Measurements from ENCODE around the gene ADGRF5. TPM values are rescaled to one million over a fixed set of nuclear protein-coding genes. Genes with fewer than 3 reads are reported as not detected.
"Not testable (repeated sequence)": the region's sequence is repeated elsewhere in the genome, so short reads cannot be mapped to it uniquely, and the experiment has no call there.

Gene ADGRF5
- total RNA-seq, 3 donors from 2014 or later (not counting 1 experiment from before 2014, with no cell fraction given): not detected

- Histone ChIP-seq H3K36me3 (ENCODE audit: control insufficient read depth, insufficient read depth, low read length) (no peaks in the 10 kb centered on the region), H3K27ac (ENCODE audit: low read length) (no peak overlapping the region), H3K4me3 (ENCODE audit: low read length) (no peak overlapping the region), H3K4me1 (ENCODE audit: control insufficient read depth, insufficient read depth, low read length) (no peaks in the 10 kb centered on the region), H3K9me3 (ENCODE audit: control insufficient read depth, insufficient read depth, low read length) (no peaks in the 10 kb centered on the region), H3K27me3 (ENCODE audit: control insufficient read depth, insufficient read depth, low read length) (no peaks in the 10 kb centered on the region)
- ATAC-seq (no peak), DNase-seq (no peak)
- no peaks in the 10 kb centered on the region for H3K9me3 Mint-ChIP-seq
- no peak overlapping the region for H3K4me3 Mint-ChIP-seq
- no peaks in the 10 kb centered on the region for H3K36me3 Mint-ChIP-seq
- H3K27ac Mint-ChIP-seq: no peak overlapping the region
- H3K27me3 Mint-ChIP-seq (ENCODE audit: low read depth in 2 of 2): peaks cover 3 to 6% of the 10 kb centered on the region in 2 donors
- H3K4me1 Mint-ChIP-seq: no peaks in the 10 kb centered on the region
- intact Hi-C loops (cut with micrococcal nuclease): no loop called here
- 87% methylated on average over 1 of the region's 2 CpGs for WGBS (ENCODE audit: insufficient coverage)
- TF ChIP-seq, protein P1, sequence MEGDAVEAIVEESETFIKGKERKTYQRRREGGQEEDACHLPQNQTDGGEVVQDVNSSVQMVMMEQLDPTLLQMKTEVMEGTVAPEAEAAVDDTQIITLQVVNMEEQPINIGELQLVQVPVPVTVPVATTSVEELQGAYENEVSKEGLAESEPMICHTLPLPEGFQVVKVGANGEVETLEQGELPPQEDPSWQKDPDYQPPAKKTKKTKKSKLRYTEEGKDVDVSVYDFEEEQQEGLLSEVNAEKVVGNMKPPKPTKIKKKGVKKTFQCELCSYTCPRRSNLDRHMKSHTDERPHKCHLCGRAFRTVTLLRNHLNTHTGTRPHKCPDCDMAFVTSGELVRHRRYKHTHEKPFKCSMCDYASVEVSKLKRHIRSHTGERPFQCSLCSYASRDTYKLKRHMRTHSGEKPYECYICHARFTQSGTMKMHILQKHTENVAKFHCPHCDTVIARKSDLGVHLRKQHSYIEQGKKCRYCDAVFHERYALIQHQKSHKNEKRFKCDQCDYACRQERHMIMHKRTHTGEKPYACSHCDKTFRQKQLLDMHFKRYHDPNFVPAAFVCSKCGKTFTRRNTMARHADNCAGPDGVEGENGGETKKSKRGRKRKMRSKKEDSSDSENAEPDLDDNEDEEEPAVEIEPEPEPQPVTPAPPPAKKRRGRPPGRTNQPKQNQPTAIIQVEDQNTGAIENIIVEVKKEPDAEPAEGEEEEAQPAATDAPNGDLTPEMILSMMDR (IDR thresholded peaks at IDR 0.05): no peak
Measured at GRCh38 chr6:46865221-46865620, 56.5 kb downstream of the ADGRF5 start.

DNA sequence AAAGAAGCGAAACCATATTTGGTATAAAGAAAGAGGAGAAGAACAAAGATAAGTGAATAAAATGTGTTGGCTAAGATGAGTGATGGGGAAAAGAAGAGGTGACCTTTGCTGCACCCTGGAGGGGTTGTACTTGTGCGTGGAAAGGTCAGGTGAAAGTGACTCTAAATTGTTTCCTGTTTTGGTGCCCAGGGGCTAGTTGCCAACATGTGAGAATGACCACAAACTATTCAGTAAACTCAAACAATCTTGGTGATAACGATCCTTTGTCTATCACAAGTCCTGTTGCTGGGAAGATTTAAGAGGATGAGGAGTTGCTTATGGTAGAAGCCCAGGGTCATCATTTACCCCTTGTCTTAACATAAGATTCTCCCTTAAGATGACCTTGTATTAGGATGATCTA lies 57.9 kb downstream of the ADGRF5 start:
- Histone ChIP-seq H3K9me3 (ENCODE audit: control insufficient read depth, insufficient read depth, low read length) (no peaks in the 10 kb centered on the region), H3K4me1 (ENCODE audit: control insufficient read depth, insufficient read depth, low read length) (no peaks in the 10 kb centered on the region), H3K36me3 (ENCODE audit: control insufficient read depth, insufficient read depth, low read length) (no peaks in the 10 kb centered on the region), H3K27ac (ENCODE audit: low read length) (no peak overlapping the region), H3K27me3 (ENCODE audit: control insufficient read depth, insufficient read depth, low read length) (no peaks in the 10 kb centered on the region), H3K4me3 (ENCODE audit: low read length) (no peak overlapping the region)
- ATAC-seq (no peak), DNase-seq (no peak)
- Mint-ChIP-seq H3K27ac (no peak overlapping the region), H3K36me3 (no peaks in the 10 kb centered on the region), H3K4me3 (no peak overlapping the region), H3K9me3 (no peaks in the 10 kb centered on the region), H3K27me3 (ENCODE audit: low read depth in 2 of 2) (peaks cover 3 to 6% of the 10 kb centered on the region in 2 donors), H3K4me1 (no peaks in the 10 kb centered on the region)
- intact Hi-C loops (cut with micrococcal nuclease): no loop called here
- WGBS (ENCODE audit: insufficient coverage): 77% methylated on average over 2 of the region's 3 CpGs
- TF ChIP-seq, protein P1 (IDR thresholded peaks at IDR 0.05): no peak

GRCh38 chr6:46862381-46862780 lies 59.4 kb downstream of the ADGRF5 start:
- Histone ChIP-seq H3K36me3 (ENCODE audit: control insufficient read depth, insufficient read depth, low read length) (no peaks in the 10 kb centered on the region), H3K4me1 (ENCODE audit: control insufficient read depth, insufficient read depth, low read length) (no peaks in the 10 kb centered on the region), H3K27ac (ENCODE audit: low read length) (no peak overlapping the region), H3K4me3 (ENCODE audit: low read length) (no peak overlapping the region), H3K27me3 (ENCODE audit: control insufficient read depth, insufficient read depth, low read length) (no peaks in the 10 kb centered on the region), H3K9me3 (ENCODE audit: control insufficient read depth, insufficient read depth, low read length) (no peaks in the 10 kb centered on the region)
- intact Hi-C loops (cut with micrococcal nuclease): no loop called here
- TF ChIP-seq, protein P1 (IDR thresholded peaks at IDR 0.05): no peak
- Mint-ChIP-seq H3K9me3 (no peaks in the 10 kb centered on the region), H3K27ac (no peak overlapping the region), H3K27me3 (ENCODE audit: low read depth in 2 of 2) (peaks cover 3 to 6% of the 10 kb centered on the region in 2 donors), H3K36me3 (no peaks in the 10 kb centered on the region), H3K4me1 (no peaks in the 10 kb centered on the region), H3K4me3 (no peak overlapping the region)
- no peak for DNase-seq
- 89% methylated on average over 1 of the region's 2 CpGs for WGBS (ENCODE audit: insufficient coverage)
- no peak for ATAC-seq

- H3K27me3 Mint-ChIP-seq (ENCODE audit: low read depth in 2 of 2); H3K9me3 ChIP-seq (ENCODE audit: control insufficient read depth, insufficient read depth, low read length); H3K36me3 Mint-ChIP-seq; intact Hi-C loops (cut with micrococcal nuclease); H3K27ac Mint-ChIP-seq; H3K9me3 Mint-ChIP-seq; H3K4me3 Mint-ChIP-seq; H3K27me3 ChIP-seq (ENCODE audit: control insufficient read depth, insufficient read depth, low read length); H3K4me1 ChIP-seq (ENCODE audit: control insufficient read depth, insufficient read depth, low read length); H3K4me1 Mint-ChIP-seq; H3K36me3 ChIP-seq (ENCODE audit: control insufficient read depth, insufficient read depth, low read length); H3K27ac ChIP-seq (ENCODE audit: low read length); ATAC-seq; H3K4me3 ChIP-seq (ENCODE audit: low read length): not testable (repeated sequence)
- DNase-seq: peak in 1 of 2 donors; percentile 23
- TF ChIP-seq, protein P1 (IDR thresholded peaks at IDR 0.05): peak; percentile 58
- 17% methylated on average over 1 of the region's 1 CpG for WGBS (ENCODE audit: insufficient coverage)
Measured at GRCh38 chr6:46855966-46856365, 65.8 kb downstream of the ADGRF5 start.

- H3K36me3 ChIP-seq (ENCODE audit: control insufficient read depth, insufficient read depth, low read length); H3K4me3 Mint-ChIP-seq; H3K4me1 Mint-ChIP-seq; H3K4me3 ChIP-seq (ENCODE audit: low read length); H3K9me3 Mint-ChIP-seq; DNase-seq; H3K36me3 Mint-ChIP-seq; H3K4me1 ChIP-seq (ENCODE audit: control insufficient read depth, insufficient read depth, low read length); H3K9me3 ChIP-seq (ENCODE audit: control insufficient read depth, insufficient read depth, low read length); H3K27ac ChIP-seq (ENCODE audit: low read length); H3K27ac Mint-ChIP-seq; H3K27me3 ChIP-seq (ENCODE audit: control insufficient read depth, insufficient read depth, low read length); ATAC-seq; intact Hi-C loops (cut with micrococcal nuclease): not testable (repeated sequence)
- H3K27me3 Mint-ChIP-seq (ENCODE audit: low read depth in 2 of 2): peaks cover 12 to 17% of the 10 kb centered on the region in 2 donors
- 81% methylated on average over 2 of the region's 4 CpGs for WGBS (ENCODE audit: insufficient coverage)
Measured at GRCh38 chr6:46851576-46851975, 70.2 kb downstream of the ADGRF5 start.

Measured in natural killer cell (primary cell).